NB4 (cell line): ENCODE data around the gene CFAP299.

Experiments
- DNase-seq: peaks from one replicate; pipeline ENCODE4 v3.0.0; 2010; ENCODE audit warnings: low read depth
- H3K4me3 ChIP-seq: one replicate; pipeline ENCODE4 v1.5.1; 2011; ENCODE audit warnings: mild to moderate bottlenecking, low read depth, low read length, moderate library complexity
- CTCF ChIP-seq: IDR thresholded peaks from one replicate; pipeline ENCODE4 v1.5.1; 2012; ENCODE audit warnings: low read depth, low read length
- MAX ChIP-seq: IDR thresholded peaks from 2 replicates; pipeline ENCODE4 v1.6.1; 2011; ENCODE audit warnings: low read depth, low read length
- MYC ChIP-seq: IDR thresholded peaks from 2 replicates; pipeline ENCODE4 v1.6.1; 2011; ENCODE audit warnings: low read depth, low read length
- POLR2A ChIP-seq: IDR thresholded peaks from 2 replicates; pipeline ENCODE4 v1.6.1; 2011; ENCODE audit warnings: mild to moderate bottlenecking; ENCODE audit not compliant: insufficient read length; ENCODE audit errors: extremely low read depth

CFAP299 gene

DNA sequence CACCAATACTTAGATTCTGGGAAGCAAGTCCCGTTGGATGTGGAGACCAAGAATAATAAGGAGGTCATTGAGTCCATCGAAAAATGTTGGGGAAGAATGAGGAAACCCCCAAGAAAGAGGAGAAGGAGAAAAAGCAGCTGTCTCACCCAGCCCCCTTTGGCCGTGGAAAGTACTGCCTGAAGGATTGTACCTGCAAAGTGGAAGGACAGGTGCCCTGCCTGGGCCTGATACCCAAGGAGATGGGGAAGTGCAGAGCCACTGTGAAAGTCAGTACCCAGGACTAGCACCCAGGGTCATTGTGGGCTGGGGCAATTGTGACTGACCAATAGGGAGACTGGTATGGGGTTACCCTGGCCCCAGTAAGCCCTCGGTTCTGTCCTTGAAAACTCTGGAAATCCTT lies 13.8 kb upstream of the CFAP299 start:
- DNase-seq, result no peak
- no peak overlapping the region for H3K4me3 ChIP-seq
- no peak for TF ChIP-seq MYC
- no peak for TF ChIP-seq MAX
- no peak for TF ChIP-seq CTCF
- no peak for TF ChIP-seq POLR2A

DNA sequence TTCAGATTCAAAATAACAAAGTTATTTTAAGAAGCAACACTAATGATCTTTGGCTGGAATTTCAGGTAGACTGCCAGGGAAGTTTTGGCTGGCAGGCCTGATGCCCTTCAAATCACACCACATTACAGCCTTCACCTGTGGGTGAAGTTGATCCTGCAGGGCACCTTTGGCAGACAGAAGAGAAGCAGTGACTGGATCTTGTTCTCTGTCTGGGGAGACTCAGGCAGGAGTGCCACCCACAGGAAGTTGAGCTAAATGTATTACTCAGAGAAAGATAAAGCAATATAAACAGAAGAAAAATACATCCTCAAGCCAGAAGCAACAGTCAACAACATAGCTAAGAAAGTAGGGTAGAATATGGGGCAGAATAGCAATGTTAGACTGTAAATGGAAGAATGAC lies 12.8 kb upstream of the CFAP299 start:
- H3K4me3 ChIP-seq, result no peak overlapping the region
- TF ChIP-seq MAX, result no peak
- no peak for TF ChIP-seq POLR2A
- no peak for TF ChIP-seq CTCF
- no peak for TF ChIP-seq MYC
- DNase-seq, result peak; percentile 22

- no peak overlapping the region for H3K4me3 ChIP-seq
- TF ChIP-seq MYC (no peak), MAX (no peak)
- no peak for DNase-seq
Observed at GRCh38 chr4:80324171-80324570, 11.4 kb upstream of the CFAP299 start.

DNA sequence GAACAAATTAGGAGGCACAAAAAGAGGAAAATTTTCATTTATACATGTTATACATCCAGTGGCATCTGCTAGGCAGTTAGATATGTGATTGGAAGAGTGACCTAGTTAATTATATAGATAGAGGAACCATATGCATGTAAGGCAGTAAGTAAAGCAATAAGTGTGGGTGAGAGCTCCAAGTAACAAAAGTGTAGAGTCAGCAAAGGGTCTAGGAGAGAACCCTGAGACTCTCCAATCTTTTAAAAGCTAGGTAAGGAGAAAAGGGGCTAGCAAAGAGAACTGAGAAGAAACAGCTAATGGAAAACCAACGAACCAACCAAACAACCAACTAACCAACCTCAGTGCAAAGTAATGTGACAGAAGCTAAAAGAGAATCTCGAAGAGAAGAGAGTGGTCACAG lies 3.8 kb upstream of the CFAP299 start:
- DNase-seq, result no peak
- no peak for TF ChIP-seq MYC
- no peak for TF ChIP-seq MAX
- TF ChIP-seq CTCF, result no peak
- TF ChIP-seq POLR2A, result no peak
- no peak overlapping the region for H3K4me3 ChIP-seq

DNA sequence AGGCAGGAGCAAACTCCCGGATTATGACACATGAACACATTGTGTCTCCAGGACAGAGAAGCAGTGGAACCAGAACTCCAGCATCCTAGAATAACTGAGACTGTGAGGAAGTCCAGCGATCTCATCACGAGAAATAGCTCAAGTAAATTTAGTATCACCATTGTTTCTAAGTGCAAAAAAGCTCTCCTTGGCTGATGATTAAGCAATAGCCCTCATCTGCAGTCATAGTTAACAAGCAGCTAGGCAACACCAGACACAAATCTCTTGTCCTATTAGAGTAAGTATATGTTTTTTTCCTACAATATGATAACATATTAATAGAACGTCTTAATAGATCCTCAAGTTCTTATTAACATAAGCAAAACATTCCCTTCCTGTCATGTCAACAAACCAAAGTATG lies 2.4 kb upstream of the CFAP299 start:
- no peak for DNase-seq
- H3K4me3 ChIP-seq, result no peak overlapping the region
- TF ChIP-seq CTCF (no peak), MAX (no peak), MYC (no peak), POLR2A (no peak)

DNA sequence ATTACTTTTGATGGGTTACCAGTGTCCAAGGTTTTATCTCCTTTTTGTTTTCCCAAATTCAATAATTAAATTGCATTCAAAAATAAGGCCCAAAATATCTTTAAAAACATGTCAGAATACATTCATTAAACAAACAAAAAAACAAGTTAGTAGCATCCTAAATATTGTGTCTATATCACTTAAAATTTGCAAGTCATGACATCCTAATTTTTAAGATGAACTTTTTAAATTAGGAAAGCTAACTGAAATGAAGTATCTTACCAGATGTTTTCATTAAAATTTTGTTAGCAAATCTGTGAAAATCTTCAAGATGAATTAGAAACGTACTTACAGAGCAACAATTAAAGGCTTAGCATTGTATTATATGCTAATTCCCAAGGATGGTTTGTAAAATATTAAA lies 962 bp upstream of the CFAP299 start:
- H3K4me3 ChIP-seq, result no peak overlapping the region
- TF ChIP-seq MAX (no peak), POLR2A (no peak), MYC (no peak)
- no peak for DNase-seq

DNA sequence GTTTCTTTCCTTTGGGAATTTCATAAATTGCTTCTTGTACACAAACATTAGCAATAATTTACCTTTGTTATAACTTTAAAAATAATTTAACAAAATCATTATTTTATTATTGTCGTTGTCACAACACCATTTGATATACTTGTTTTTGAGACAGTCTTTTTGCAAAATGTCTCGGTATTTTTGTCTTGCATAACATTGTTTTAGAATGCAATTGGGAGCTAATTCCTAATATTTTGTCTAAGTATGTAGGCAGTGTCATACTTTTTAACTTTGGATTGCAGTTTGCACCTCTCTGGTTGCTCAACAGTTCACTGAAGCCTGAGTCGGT lies 340 bp upstream of the CFAP299 start:
- peak overlapping the region; percentile 62 for H3K4me3 ChIP-seq
- DNase-seq, result no peak
- TF ChIP-seq MYC (no peak), CTCF (no peak), MAX (no peak), POLR2A (no peak)
